Osteoblast (primary cell): ENCODE data around the gene CDK4. TPM values are rescaled to one million over a fixed set of nuclear protein-coding genes. Genes with fewer than 3 reads are reported as not detected.
"Not testable (repeated sequence)": the region's sequence is repeated elsewhere in the genome, so short reads cannot be mapped to it uniquely, and the experiment has no call there.

ENCODE experiments used
- DNase-seq: peaks from one replicate; pipeline ENCODE4 v3.0.0; 2011; ENCODE audit warnings: low spot score, mixed read lengths; ENCODE audit not compliant: insufficient read length; ENCODE audit errors: missing footprints
- H2AFZ ChIP-seq: 2 replicates; pipeline ENCODE4 v1.6.0; 2011; ENCODE audit warnings: mild to moderate bottlenecking, low read length
- H3K27ac ChIP-seq: 2 replicates; pipeline ENCODE4 v1.5.1; 2011; ENCODE audit warnings: mild to moderate bottlenecking, low read depth, low read length, moderate library complexity
- H3K27me3 ChIP-seq: 2 replicates; pipeline ENCODE4 v1.6.0; 2012; ENCODE audit warnings: mild to moderate bottlenecking, control low read depth, inconsistent platforms, low read length, moderate library complexity; ENCODE audit not compliant: insufficient read depth
- H3K36me3 ChIP-seq: 2 replicates; pipeline ENCODE4 v1.5.1; 2011; ENCODE audit warnings: mild to moderate bottlenecking, low read length, control low read depth, moderate library complexity; ENCODE audit not compliant: insufficient read depth
- H3K4me1 ChIP-seq: 2 replicates; pipeline ENCODE4 v1.5.1; 2011; ENCODE audit warnings: mild to moderate bottlenecking, low read length, control low read depth, moderate library complexity; ENCODE audit not compliant: insufficient read depth
- H3K4me2 ChIP-seq: 2 replicates; pipeline ENCODE4 v1.6.0; 2011; ENCODE audit warnings: mild to moderate bottlenecking, low read length; ENCODE audit not compliant: insufficient read depth
- H3K4me3 ChIP-seq: fragments of 200-600 bp; sonication (generic); 3 replicates; pipeline ENCODE4 v1.5.1; 2012; ENCODE audit warnings: mild to moderate bottlenecking, low read length, inconsistent platforms; ENCODE audit not compliant: insufficient read depth
- H3K79me2 ChIP-seq: 2 replicates; pipeline ENCODE4 v1.6.0; 2012; ENCODE audit warnings: mild to moderate bottlenecking, low read length, control low read depth, inconsistent platforms; ENCODE audit not compliant: insufficient read depth
- H3K9me3 ChIP-seq: 2 replicates; pipeline ENCODE4 v1.5.1; 2011; ENCODE audit warnings: low read depth, low read length, control low read depth
- H4K20me1 ChIP-seq: 2 replicates; pipeline ENCODE4 v1.6.0; 2012; ENCODE audit warnings: mild to moderate bottlenecking, low read length, control low read depth; ENCODE audit not compliant: insufficient read depth
- total RNA-seq: library from RNA; depleted of rRNA; stranded (reverse); fragments of >200 nt; gene quantifications from 2 replicates; pipeline ENCODE4 v1.2.3, GENCODE V29; 2012
- TF ChIP-seq, protein P1 (sequence below): IDR thresholded peaks from 2 replicates; pipeline ENCODE4 v1.5.1; 2011; ENCODE audit warnings: mild to moderate bottlenecking, low read depth, low read length, moderate library complexity; ENCODE audit errors: extremely low read depth

Gene CDK4
- total RNA-seq, 1 donor = 293 TPM

DNA sequence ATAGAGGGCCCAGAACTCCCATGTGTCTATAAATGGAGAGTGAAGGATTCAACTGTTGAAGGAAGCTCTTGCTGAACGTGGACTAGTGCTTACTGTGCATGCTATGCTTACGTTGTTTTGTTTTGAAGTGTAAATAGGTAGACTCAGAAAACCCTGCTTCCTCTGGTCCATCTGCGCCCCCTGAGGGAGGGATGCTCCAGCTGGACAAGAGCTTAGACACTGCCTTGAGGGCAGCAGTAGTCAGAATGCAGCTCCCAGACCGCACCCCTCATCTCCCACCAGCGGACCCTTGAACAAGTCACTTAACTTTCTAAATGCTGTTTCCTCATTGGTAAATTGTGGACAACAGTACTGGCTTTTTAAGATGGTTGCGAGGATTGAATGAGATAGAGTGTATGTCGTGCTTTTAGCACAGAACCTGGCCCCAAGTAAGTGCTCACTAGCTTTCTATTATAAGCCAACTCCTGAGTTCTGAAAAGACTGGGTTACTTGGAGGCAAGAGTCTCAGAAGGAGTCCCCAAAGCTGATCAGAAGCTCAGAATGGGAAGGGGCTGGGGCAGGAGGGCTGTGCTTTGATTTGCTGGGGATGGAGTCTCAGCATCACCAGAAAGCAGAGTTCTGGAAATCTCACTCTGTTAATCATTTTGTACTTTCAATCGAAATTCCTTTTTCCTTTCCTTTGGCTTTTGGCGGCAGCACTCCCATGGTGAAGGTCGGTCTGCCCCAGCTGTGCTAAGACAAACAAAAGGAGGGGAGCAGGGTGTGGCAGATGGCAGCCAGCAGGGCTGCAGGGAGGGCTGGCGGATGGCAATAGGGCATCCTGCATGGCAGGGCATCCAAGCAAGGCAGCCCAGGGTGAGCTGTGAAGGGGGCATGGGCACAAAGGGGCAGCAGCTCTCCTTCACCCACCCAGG lies 29.1 kb downstream of the CDK4 start:
- peaks cover 2% of the 10 kb centered on the region for H4K20me1 ChIP-seq
- H3K9me3 ChIP-seq = no peaks in the 10 kb centered on the region
- TF ChIP-seq, protein P1, sequence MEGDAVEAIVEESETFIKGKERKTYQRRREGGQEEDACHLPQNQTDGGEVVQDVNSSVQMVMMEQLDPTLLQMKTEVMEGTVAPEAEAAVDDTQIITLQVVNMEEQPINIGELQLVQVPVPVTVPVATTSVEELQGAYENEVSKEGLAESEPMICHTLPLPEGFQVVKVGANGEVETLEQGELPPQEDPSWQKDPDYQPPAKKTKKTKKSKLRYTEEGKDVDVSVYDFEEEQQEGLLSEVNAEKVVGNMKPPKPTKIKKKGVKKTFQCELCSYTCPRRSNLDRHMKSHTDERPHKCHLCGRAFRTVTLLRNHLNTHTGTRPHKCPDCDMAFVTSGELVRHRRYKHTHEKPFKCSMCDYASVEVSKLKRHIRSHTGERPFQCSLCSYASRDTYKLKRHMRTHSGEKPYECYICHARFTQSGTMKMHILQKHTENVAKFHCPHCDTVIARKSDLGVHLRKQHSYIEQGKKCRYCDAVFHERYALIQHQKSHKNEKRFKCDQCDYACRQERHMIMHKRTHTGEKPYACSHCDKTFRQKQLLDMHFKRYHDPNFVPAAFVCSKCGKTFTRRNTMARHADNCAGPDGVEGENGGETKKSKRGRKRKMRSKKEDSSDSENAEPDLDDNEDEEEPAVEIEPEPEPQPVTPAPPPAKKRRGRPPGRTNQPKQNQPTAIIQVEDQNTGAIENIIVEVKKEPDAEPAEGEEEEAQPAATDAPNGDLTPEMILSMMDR = no peak
- H3K4me2 ChIP-seq = no peak overlapping the region
- H3K27me3 ChIP-seq = peaks cover 5% of the 10 kb centered on the region
- peaks cover 18% of the 10 kb centered on the region for H3K36me3 ChIP-seq
- peak; percentile 66 for DNase-seq
- H3K4me3 ChIP-seq = no peak overlapping the region
- no peak overlapping the region for H2AFZ ChIP-seq
- no peaks in the 10 kb centered on the region for H3K79me2 ChIP-seq
- no peak overlapping the region for H3K27ac ChIP-seq
- H3K4me1 ChIP-seq = peaks cover 4% of the 10 kb centered on the region

DNA sequence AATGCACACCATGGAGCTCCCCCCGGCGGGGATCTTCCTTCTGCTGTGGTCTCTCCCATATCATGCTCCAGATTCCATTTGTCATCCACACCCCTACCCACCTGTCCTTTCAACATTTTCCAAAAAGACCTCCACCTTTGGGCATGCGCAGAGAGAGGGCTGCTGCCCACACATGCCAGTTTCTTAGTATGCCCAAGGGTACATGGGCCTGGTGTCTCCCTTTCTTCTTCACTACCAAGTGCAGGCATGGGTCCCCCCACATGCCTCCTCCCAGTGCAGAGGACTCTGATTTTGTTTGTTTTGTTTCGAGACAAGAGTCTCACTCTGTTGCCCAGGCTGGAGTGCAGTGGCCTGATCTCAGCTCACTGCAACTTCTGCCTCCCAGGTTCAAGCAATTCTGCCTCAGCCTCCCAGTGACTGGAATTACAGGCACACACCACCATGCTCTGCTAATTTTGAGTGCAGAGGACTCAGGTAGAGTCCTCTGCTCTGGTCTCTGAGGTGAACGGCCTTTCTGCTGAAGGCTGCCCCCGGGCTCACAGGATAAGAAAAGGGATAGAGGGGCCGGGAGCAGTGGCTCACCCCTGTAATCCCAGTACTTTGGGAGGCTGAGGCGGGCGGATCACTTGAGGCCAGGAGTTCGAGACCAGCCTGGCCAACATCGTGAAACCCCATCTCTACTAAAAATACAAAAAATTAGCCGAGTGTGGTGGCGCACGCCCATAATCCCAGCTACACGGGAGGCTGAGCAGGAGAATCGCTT lies 30.1 kb downstream of the CDK4 start:
- not testable (repeated sequence) for H3K27me3 ChIP-seq, H3K9me3 ChIP-seq, H3K4me3 ChIP-seq, H2AFZ ChIP-seq, H4K20me1 ChIP-seq, H3K4me1 ChIP-seq, H3K79me2 ChIP-seq, H3K27ac ChIP-seq, H3K4me2 ChIP-seq
- H3K36me3 ChIP-seq = peaks cover 23% of the 10 kb centered on the region
- DNase-seq = peak; percentile 32

DNA sequence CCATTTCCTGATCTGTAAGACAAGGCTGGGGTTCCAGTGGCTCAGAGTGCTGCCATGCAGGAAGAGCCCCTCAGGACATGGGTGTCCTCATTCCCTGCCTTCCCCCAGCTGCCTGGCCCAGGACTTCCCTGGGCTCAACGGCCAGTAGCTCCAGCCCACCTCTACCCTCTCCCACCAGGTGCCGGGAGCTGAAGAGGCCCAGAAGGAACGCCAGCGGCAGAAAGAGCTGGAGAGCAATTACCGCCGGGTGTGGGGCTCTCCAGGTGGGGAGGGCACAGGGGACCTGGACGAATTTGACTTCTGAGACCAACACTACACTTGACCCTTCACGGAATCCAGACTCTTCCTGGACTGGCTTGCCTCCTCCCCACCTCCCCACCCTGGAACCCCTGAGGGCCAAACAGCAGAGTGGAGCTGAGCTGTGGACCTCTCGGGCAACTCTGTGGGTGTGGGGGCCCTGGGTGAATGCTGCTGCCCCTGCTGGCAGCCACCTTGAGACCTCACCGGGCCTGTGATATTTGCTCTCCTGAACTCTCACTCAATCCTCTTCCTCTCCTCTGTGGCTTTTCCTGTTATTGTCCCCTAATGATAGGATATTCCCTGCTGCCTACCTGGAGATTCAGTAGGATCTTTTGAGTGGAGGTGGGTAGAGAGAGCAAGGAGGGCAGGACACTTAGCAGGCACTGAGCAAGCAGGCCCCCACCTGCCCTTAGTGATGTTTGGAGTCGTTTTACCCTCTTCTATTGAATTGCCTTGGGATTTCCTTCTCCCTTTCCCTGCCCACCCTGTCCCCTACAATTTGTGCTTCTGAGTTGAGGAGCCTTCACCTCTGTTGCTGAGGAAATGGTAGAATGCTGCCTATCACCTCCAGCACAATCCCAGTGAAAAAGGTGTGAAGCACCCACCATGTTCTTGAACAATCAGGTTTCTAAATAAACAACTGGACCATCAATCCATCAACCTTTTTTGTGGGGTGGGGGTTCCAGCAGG lies 31.2 kb downstream of the CDK4 start:
- TF ChIP-seq, protein P1 = no peak
- Histone ChIP-seq H3K4me3 (no peak overlapping the region), H3K27ac (no peak overlapping the region), H2AFZ (no peak overlapping the region), H3K79me2 (no peaks in the 10 kb centered on the region), H3K9me3 (no peaks in the 10 kb centered on the region), H3K4me2 (no peak overlapping the region), H4K20me1 (no peaks in the 10 kb centered on the region), H3K4me1 (peaks cover 3% of the 10 kb centered on the region), H3K27me3 (peaks cover 5% of the 10 kb centered on the region), H3K36me3 (peaks cover 33% of the 10 kb centered on the region)
- DNase-seq = peak; percentile 49
